Ovary (tissue), 3 donors: ENCODE results near the gene BCL10.

Source experiments
- POLR2A ChIP-seq: fragments of 450-650 bp; IDR thresholded peaks from one replicate; pipeline ENCODE4 v1.6.1; 2017; ENCODE audit warnings: antibody characterized with exemption, mild to moderate bottlenecking, moderate library complexity
- TF ChIP-seq, protein P1 (sequence below), 3 donors: fragments of 450-650 bp in 2 of 3; fragments of 200-600 bp in 1 of 3; IDR thresholded peaks; one replicate each; pipeline versions ENCODE4 v1.5.1 to v1.8.0; 2016 to 2022; ENCODE audit warnings: antibody characterized with exemption in 3 of 3, mild to moderate bottlenecking in 1 of 3
- donor health status: DM: no; HTN: no; CAD: no.

DNA sequence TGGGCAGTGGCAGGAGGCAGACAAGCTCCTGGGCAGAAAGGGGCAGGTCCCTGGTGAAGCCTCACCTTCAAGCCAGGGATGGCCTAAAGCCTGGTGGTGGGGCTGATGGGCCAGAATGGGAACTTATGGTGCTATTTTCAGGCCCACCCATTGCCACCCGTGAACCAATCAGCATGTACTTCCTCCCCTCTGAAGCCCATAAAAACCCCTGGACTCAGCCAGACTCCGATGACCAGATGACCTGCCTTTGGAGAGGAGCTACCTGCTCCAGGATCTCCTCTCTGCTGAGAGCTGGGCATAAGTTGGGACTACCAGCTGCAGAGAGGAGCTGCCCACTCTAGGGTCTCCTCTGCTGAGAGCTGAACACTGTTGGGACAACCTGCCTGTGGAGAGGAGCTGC, 7.8 kb upstream of the BCL10 start:
- TF ChIP-seq, protein P1, sequence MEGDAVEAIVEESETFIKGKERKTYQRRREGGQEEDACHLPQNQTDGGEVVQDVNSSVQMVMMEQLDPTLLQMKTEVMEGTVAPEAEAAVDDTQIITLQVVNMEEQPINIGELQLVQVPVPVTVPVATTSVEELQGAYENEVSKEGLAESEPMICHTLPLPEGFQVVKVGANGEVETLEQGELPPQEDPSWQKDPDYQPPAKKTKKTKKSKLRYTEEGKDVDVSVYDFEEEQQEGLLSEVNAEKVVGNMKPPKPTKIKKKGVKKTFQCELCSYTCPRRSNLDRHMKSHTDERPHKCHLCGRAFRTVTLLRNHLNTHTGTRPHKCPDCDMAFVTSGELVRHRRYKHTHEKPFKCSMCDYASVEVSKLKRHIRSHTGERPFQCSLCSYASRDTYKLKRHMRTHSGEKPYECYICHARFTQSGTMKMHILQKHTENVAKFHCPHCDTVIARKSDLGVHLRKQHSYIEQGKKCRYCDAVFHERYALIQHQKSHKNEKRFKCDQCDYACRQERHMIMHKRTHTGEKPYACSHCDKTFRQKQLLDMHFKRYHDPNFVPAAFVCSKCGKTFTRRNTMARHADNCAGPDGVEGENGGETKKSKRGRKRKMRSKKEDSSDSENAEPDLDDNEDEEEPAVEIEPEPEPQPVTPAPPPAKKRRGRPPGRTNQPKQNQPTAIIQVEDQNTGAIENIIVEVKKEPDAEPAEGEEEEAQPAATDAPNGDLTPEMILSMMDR (IDR thresholded peaks at IDR 0.05): no peak
- no peak for TF ChIP-seq POLR2A
